Raji (cell line): Measurements from ENCODE around the gene HOXC12.

ENCODE experiments used
- POLR2A ChIP-seq: IDR thresholded peaks from 2 replicates; pipeline ENCODE4 v1.6.1; 2011; ENCODE audit warnings: low read depth, low read length, control low read depth; ENCODE audit not compliant: insufficient read depth

HOXC12 gene

GRCh38 chr12:53971129-53971528 is 16.4 kb downstream of the HOXC12 start:
- TF ChIP-seq POLR2A = no peak

- TF ChIP-seq POLR2A = no peak
Observed at GRCh38 chr12:53971686-53972085, 17.0 kb downstream of the HOXC12 start.

- TF ChIP-seq POLR2A = no peak
Observed at GRCh38 chr12:53972152-53972702, 17.5 kb downstream of the HOXC12 start.

- TF ChIP-seq POLR2A = no peak
Observed at GRCh38 chr12:53972722-53973235, 18.1 kb downstream of the HOXC12 start, which contains the start of gene HOXC11. TSS of gene HOXC11 (plus strand) at chr12:53973126. CDS start at chr12:53973242, 116 bp downstream.

- no peak for TF ChIP-seq POLR2A
Observed at GRCh38 chr12:53973236-53974042, 18.7 kb downstream of the HOXC12 start.

- no peak for TF ChIP-seq POLR2A
Observed at GRCh38 chr12:53974084-53975063, 19.7 kb downstream of the HOXC12 start, which contains the start of gene HOTAIR. TSS of gene HOTAIR (minus strand) at chr12:53974954.

- no peak for TF ChIP-seq POLR2A
Observed at GRCh38 chr12:53975064-53975471, 20.4 kb downstream of the HOXC12 start.

GRCh38 chr12:53975479-53976152 is 20.9 kb downstream of the HOXC12 start:
- no peak for TF ChIP-seq POLR2A

GRCh38 chr12:53976172-53976822 is 21.6 kb downstream of the HOXC12 start:
- TF ChIP-seq POLR2A = no peak

- TF ChIP-seq POLR2A = no peak
Observed at GRCh38 chr12:53976823-53977595, 22.3 kb downstream of the HOXC12 start.

- TF ChIP-seq POLR2A = no peak
Observed at GRCh38 chr12:53977596-53978445, 23.1 kb downstream of the HOXC12 start.

GRCh38 chr12:53978477-53979356 is 24.0 kb downstream of the HOXC12 start:
- TF ChIP-seq POLR2A = no peak
